ENCODE results near the gene NMT1. TPM values are rescaled to one million over a fixed set of nuclear protein-coding genes. Genes with fewer than 3 reads are reported as not detected.

NMT1 gene
- total and polyA plus RNA-seq, 2 experiments from 2014 or later = 95.6 to 298 TPM

DNA sequence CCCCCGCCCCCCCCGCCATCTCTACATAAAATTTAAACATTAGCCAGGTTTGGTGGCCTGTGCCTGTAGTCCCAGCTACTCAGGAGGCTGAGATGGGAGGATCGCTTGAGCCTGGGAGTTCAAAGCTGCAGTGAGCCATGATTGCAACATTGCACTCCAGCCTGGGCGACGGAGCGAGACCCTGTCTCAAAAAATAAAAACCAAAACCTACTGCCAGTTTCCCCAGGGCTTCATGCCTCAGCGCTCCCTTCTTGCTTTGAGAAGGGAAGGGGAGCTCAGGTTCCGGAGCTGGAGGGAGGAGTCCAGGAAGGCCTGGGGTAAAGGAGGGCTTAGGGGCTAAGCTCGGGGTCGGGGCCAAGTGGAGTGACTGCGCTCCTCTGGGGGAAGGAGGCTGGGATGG lies 50.7 kb downstream of the NMT1 start (continued):
- TF ChIP-seq, protein P1, sequence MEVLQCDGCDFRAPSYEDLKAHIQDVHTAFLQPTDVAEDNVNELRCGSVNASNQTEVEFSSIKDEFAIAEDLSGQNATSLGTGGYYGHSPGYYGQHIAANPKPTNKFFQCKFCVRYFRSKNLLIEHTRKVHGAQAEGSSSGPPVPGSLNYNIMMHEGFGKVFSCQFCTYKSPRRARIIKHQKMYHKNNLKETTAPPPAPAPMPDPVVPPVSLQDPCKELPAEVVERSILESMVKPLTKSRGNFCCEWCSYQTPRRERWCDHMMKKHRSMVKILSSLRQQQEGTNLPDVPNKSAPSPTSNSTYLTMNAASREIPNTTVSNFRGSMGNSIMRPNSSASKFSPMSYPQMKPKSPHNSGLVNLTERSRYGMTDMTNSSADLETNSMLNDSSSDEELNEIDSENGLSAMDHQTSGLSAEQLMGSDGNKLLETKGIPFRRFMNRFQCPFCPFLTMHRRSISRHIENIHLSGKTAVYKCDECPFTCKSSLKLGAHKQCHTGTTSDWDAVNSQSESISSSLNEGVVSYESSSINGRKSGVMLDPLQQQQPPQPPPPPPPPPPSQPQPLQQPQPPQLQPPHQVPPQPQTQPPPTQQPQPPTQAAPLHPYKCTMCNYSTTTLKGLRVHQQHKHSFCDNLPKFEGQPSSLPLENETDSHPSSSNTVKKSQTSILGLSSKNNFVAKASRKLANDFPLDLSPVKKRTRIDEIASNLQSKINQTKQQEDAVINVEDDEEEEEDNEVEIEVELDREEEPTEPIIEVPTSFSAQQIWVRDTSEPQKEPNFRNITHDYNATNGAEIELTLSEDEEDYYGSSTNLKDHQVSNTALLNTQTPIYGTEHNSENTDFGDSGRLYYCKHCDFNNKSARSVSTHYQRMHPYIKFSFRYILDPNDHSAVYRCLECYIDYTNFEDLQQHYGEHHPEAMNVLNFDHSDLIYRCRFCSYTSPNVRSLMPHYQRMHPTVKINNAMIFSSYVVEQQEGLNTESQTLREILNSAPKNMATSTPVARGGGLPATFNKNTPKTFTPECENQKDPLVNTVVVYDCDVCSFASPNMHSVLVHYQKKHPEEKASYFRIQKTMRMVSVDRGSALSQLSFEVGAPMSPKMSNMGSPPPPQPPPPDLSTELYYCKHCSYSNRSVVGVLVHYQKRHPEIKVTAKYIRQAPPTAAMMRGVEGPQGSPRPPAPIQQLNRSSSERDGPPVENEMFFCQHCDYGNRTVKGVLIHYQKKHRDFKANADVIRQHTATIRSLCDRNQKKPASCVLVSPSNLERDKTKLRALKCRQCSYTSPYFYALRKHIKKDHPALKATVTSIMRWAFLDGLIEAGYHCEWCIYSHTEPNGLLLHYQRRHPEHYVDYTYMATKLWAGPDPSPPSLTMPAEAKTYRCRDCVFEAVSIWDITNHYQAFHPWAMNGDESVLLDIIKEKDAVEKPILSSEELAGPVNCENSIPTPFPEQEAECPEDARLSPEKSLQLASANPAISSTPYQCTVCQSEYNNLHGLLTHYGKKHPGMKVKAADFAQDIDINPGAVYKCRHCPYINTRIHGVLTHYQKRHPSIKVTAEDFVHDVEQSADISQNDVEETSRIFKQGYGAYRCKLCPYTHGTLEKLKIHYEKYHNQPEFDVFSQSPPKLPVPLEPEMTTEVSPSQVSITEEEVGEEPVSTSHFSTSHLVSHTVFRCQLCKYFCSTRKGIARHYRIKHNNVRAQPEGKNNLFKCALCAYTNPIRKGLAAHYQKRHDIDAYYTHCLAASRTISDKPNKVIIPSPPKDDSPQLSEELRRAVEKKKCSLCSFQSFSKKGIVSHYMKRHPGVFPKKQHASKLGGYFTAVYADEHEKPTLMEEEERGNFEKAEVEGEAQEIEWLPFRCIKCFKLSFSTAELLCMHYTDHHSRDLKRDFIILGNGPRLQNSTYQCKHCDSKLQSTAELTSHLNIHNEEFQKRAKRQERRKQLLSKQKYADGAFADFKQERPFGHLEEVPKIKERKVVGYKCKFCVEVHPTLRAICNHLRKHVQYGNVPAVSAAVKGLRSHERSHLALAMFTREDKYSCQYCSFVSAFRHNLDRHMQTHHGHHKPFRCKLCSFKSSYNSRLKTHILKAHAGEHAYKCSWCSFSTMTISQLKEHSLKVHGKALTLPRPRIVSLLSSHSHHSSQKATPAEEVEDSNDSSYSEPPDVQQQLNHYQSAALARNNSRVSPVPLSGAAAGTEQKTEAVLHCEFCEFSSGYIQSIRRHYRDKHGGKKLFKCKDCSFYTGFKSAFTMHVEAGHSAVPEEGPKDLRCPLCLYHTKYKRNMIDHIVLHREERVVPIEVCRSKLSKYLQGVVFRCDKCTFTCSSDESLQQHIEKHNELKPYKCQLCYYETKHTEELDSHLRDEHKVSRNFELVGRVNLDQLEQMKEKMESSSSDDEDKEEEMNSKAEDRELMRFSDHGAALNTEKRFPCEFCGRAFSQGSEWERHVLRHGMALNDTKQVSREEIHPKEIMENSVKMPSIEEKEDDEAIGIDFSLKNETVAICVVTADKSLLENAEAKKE (CRISPR knock-in tag; IDR thresholded peaks at IDR 0.05) = no peak
- TF ChIP-seq ZNF331 (CRISPR knock-in tag; IDR thresholded peaks at IDR 0.05; ENCODE audit: low read depth) (no peak), STAT1 (IDR thresholded peaks at IDR 0.05; ENCODE audit: unreplicated experiment) (no peak), EZH2phosphoT487 (IDR thresholded peaks at IDR 0.05; ENCODE audit: unreplicated experiment) (no peak), NANOG (IDR thresholded peaks at IDR 0.05; ENCODE audit: borderline replicate concordance) (no peak), EZH2 (IDR thresholded peaks at IDR 0.05; ENCODE audit: low read depth, unreplicated experiment) (no peak), POLR2AphosphoS5 (IDR thresholded peaks at IDR 0.05; ENCODE audit: low read depth) (no peak), JUNB (IDR thresholded peaks at IDR 0.05; ENCODE audit: unreplicated experiment) (no peak), ZNF114 (CRISPR knock-in tag; IDR thresholded peaks at IDR 0.05) (no peak)
- TF ChIP-seq, protein P2, sequence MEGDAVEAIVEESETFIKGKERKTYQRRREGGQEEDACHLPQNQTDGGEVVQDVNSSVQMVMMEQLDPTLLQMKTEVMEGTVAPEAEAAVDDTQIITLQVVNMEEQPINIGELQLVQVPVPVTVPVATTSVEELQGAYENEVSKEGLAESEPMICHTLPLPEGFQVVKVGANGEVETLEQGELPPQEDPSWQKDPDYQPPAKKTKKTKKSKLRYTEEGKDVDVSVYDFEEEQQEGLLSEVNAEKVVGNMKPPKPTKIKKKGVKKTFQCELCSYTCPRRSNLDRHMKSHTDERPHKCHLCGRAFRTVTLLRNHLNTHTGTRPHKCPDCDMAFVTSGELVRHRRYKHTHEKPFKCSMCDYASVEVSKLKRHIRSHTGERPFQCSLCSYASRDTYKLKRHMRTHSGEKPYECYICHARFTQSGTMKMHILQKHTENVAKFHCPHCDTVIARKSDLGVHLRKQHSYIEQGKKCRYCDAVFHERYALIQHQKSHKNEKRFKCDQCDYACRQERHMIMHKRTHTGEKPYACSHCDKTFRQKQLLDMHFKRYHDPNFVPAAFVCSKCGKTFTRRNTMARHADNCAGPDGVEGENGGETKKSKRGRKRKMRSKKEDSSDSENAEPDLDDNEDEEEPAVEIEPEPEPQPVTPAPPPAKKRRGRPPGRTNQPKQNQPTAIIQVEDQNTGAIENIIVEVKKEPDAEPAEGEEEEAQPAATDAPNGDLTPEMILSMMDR (conservative IDR thresholded peaks at IDR 0.05; ENCODE audit: low read depth in 2 of 2) = no peak
- TF ChIP-seq, protein P3, sequence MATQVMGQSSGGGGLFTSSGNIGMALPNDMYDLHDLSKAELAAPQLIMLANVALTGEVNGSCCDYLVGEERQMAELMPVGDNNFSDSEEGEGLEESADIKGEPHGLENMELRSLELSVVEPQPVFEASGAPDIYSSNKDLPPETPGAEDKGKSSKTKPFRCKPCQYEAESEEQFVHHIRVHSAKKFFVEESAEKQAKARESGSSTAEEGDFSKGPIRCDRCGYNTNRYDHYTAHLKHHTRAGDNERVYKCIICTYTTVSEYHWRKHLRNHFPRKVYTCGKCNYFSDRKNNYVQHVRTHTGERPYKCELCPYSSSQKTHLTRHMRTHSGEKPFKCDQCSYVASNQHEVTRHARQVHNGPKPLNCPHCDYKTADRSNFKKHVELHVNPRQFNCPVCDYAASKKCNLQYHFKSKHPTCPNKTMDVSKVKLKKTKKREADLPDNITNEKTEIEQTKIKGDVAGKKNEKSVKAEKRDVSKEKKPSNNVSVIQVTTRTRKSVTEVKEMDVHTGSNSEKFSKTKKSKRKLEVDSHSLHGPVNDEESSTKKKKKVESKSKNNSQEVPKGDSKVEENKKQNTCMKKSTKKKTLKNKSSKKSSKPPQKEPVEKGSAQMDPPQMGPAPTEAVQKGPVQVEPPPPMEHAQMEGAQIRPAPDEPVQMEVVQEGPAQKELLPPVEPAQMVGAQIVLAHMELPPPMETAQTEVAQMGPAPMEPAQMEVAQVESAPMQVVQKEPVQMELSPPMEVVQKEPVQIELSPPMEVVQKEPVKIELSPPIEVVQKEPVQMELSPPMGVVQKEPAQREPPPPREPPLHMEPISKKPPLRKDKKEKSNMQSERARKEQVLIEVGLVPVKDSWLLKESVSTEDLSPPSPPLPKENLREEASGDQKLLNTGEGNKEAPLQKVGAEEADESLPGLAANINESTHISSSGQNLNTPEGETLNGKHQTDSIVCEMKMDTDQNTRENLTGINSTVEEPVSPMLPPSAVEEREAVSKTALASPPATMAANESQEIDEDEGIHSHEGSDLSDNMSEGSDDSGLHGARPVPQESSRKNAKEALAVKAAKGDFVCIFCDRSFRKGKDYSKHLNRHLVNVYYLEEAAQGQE (IDR thresholded peaks at IDR 0.05; ENCODE audit: unreplicated experiment) = no peak
- TF ChIP-seq, protein P4, sequence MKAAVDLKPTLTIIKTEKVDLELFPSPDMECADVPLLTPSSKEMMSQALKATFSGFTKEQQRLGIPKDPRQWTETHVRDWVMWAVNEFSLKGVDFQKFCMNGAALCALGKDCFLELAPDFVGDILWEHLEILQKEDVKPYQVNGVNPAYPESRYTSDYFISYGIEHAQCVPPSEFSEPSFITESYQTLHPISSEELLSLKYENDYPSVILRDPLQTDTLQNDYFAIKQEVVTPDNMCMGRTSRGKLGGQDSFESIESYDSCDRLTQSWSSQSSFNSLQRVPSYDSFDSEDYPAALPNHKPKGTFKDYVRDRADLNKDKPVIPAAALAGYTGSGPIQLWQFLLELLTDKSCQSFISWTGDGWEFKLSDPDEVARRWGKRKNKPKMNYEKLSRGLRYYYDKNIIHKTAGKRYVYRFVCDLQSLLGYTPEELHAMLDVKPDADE (IDR thresholded peaks at IDR 0.05) = no peak
